B cell (primary cell): ENCODE data around the gene NRXN2. TPM values are rescaled to one million over a fixed set of nuclear protein-coding genes. Genes with fewer than 3 reads are reported as not detected.

ENCODE experiments used
- ATAC-seq: fragments of 200-7000 bp; cut with Tn5 transposase; one replicate; pipeline ENCODE4 v1.10.0; 2021; ENCODE audit warnings: low read depth, mild to moderate bottlenecking, moderate number of reproducible peaks, moderate library complexity
- CTCF ChIA-PET: fragments of 350-600 bp; sonication (Branson Sonifier 250); formaldehyde crosslinking; loops from one replicate; lab custom pipeline; 2021; ENCODE audit warnings: antibody characterized with exemption, inconsistent platforms; lab: Charles Lee
- POLR2A ChIA-PET: fragments of 350-600 bp; sonication (Branson Sonifier 250); formaldehyde crosslinking; loops from one replicate; lab custom pipeline; 2021; ENCODE audit warnings: antibody characterized with exemption; lab: Charles Lee
- DNase-seq: peaks from one replicate; pipeline ENCODE4 v3.0.0; 2013
- H2AFZ ChIP-seq: 2 replicates; pipeline ENCODE4 v1.6.1; 2012; ENCODE audit warnings: mild to moderate bottlenecking, low read depth, low read length; ENCODE audit not compliant: insufficient read depth, poor library complexity, severe bottlenecking
- H3K27ac ChIP-seq, 2 donors: 1 replicate in 1 of 2; 2 replicates in 1 of 2; pipeline ENCODE4 v1.5.1; 2012 to 2013; ENCODE audit warnings: low read length in 2 of 2, mild to moderate bottlenecking in 2 of 2, moderate library complexity in 1 of 2
- H3K27me3 ChIP-seq, 4 experiments: fragments of 200-600 bp in 1 of 4; sonication (generic) in 1 of 4; replicated peaks in 1 of 4; 1 replicate in 2 of 4; 2 replicates in 2 of 4; pipeline versions ENCODE4 v1.6.1 to v1.7.0; 2013 to 2016; ENCODE audit warnings: low read length in 3 of 4, mild to moderate bottlenecking in 2 of 4, mixed read lengths in 1 of 4, moderate library complexity in 1 of 4; ENCODE audit not compliant: insufficient read depth in 4 of 4, control insufficient read depth in 3 of 4; ENCODE audit errors: control extremely low read depth in 1 of 4
- H3K36me3 ChIP-seq, 2 experiments: replicated peaks in 1 of 2; 1 replicate in 1 of 2; 2 replicates in 1 of 2; pipeline versions ENCODE4 v1.6.1 to v1.7.1; 2013; ENCODE audit warnings: low read length in 1 of 2; ENCODE audit not compliant: insufficient read depth in 2 of 2, control insufficient read depth in 1 of 2; ENCODE audit errors: control extremely low read depth in 1 of 2, extremely low read depth in 1 of 2
- H3K4me1 ChIP-seq, 2 donors: fragments of 200-600 bp in 1 of 2; sonication (generic) in 1 of 2; 1 replicate in 1 of 2; 2 replicates in 1 of 2; pipeline versions ENCODE4 v1.5.1 to v1.6.1; 2013 to 2017; ENCODE audit warnings: low read length in 2 of 2; ENCODE audit not compliant: control insufficient read depth in 2 of 2, insufficient read depth in 2 of 2
- H3K4me2 ChIP-seq: replicated peaks from 2 replicates; pipeline ENCODE3; 2012; ENCODE audit warnings: mild to moderate bottlenecking, low read depth, low read length; ENCODE audit not compliant: poor library complexity, severe bottlenecking
- H3K4me3 ChIP-seq, 5 experiments: fragments of 200-600 bp in 1 of 5; sonication (generic) in 1 of 5; 1 replicate in 3 of 5; 2 replicates in 2 of 5; pipeline versions ENCODE4 v1.5.1 to v1.7.0; 2011 to 2016; ENCODE audit warnings: low read length in 4 of 5, mild to moderate bottlenecking in 4 of 5, low read depth in 2 of 5, control low read depth in 1 of 5, moderate library complexity in 1 of 5; ENCODE audit not compliant: insufficient read depth in 1 of 5; ENCODE audit errors: control extremely low read depth in 1 of 5, extremely low read depth in 1 of 5
- H3K79me2 ChIP-seq: fragments of 200-600 bp; sonication (generic); one replicate; pipeline ENCODE4 v1.6.0; 2016; ENCODE audit warnings: low read length; ENCODE audit not compliant: control insufficient read depth, insufficient read depth
- H3K9ac ChIP-seq: fragments of 200-600 bp; sonication (generic); 2 replicates; pipeline ENCODE4 v1.6.1; 2017; ENCODE audit warnings: mild to moderate bottlenecking, low read length, moderate library complexity
- H3K9me3 ChIP-seq, 3 donors: one replicate each; pipeline versions ENCODE4 v1.6.1 to v1.7.1; 2013; ENCODE audit warnings: low read length in 2 of 3; ENCODE audit not compliant: control insufficient read depth in 2 of 3, insufficient read depth in 1 of 3; ENCODE audit errors: control extremely low read depth in 1 of 3
- H4K20me1 ChIP-seq: 2 replicates; pipeline ENCODE4 v1.6.0; 2012; ENCODE audit warnings: mild to moderate bottlenecking, low read length; ENCODE audit not compliant: insufficient read depth, control insufficient read depth, poor library complexity, severe bottlenecking
- H3K27ac Mint-ChIP-seq: one replicate; pipeline ENCODE4 v1.8.0; 2021; ENCODE audit warnings: mixed read lengths
- H3K27me3 Mint-ChIP-seq: one replicate; pipeline ENCODE4 v1.8.0; 2021; ENCODE audit warnings: mixed read lengths
- H3K4me1 Mint-ChIP-seq: one replicate; pipeline ENCODE4 v1.8.0; 2021; ENCODE audit warnings: mixed read lengths
- H3K4me3 Mint-ChIP-seq: one replicate; pipeline ENCODE4 v1.8.0; 2021; ENCODE audit warnings: mixed read lengths
- H3K9me3 Mint-ChIP-seq: one replicate; pipeline ENCODE4 v1.8.0; 2022; ENCODE audit warnings: mixed read lengths; ENCODE audit not compliant: insufficient read depth
- CTCF ChIP-seq: fragments of 200-600 bp; IDR thresholded peaks from one replicate; pipeline ENCODE4 v1.8.0; 2022; ENCODE audit warnings: antibody characterized with exemption, mild to moderate bottlenecking
- EZH2 ChIP-seq: IDR thresholded peaks from 2 replicates; pipeline ENCODE4 v1.6.1; 2012; ENCODE audit warnings: borderline replicate concordance, low read depth, mild to moderate bottlenecking, moderate library complexity, low read length; ENCODE audit not compliant: insufficient read depth, poor library complexity, severe bottlenecking
- WGBS: methylation state at CpG from one replicate; pipeline ENCODE4 v1.1.5; 2013; ENCODE audit warnings: missing lambda C conversion rate; ENCODE audit not compliant: insufficient coverage; 5-methylcytosine and 5-hydroxymethylcytosine counted together
- intact Hi-C: fragments of 100-400 bp; cut with micrococcal nuclease; formaldehyde crosslinking; loops from one replicate; pipeline ENCODE4 v1.10.0; 2022
- polyA plus RNA-seq: library from polyadenylated mRNA; depleted of rRNA; stranded (reverse); fragments of >200 nt; gene quantifications from 2 replicates; pipeline ENCODE4 v1.2.3, GENCODE V29; 2012
- total RNA-seq, 2 donors: library from RNA; stranded (reverse); fragments of 120-200 nt in 1 of 2; gene quantifications; 1 replicate in 1 of 2; 2 replicates in 1 of 2; pipeline versions ENCODE4 v1.2.3 to v1.2.4, GENCODE V29; 2013 to 2022

The NRXN2 gene
- total and polyA plus RNA-seq, 2 donors (not counting 1 experiment from before 2014, with no cell fraction given) = 0.01 to 0.52 TPM

GRCh38 chr11:64766881-64767280 is 43.9 kb upstream of the NRXN2 start:
- Mint-ChIP-seq H3K27ac (peak overlapping the region; percentile 92), H3K9me3 (no peaks in the 10 kb centered on the region), H3K4me3 (no peak overlapping the region), H3K4me1 (peaks cover 91% of the 10 kb centered on the region), H3K27me3 (no peaks in the 10 kb centered on the region)
- ATAC-seq (no peak), DNase-seq (no peak)
- Histone ChIP-seq H3K36me3 (peaks cover 9 to 89% of the 10 kb centered on the region in 2 experiments), H3K27ac (peak overlapping the region; percentile 64 to 75), H4K20me1 (peaks cover 75% of the 10 kb centered on the region), H3K4me3 (no peak overlapping the region), H2AFZ (no peak overlapping the region), H3K4me2 (peak overlapping the region; percentile 54), H3K9ac (no peak overlapping the region), H3K27me3 (no peaks in the 10 kb centered on the region), H3K9me3 (no peaks in the 10 kb centered on the region), H3K4me1 (peaks cover 85 to 99% of the 10 kb centered on the region in 2 donors), H3K79me2 (peaks cover 60% of the 10 kb centered on the region)
- intact Hi-C loops = loop anchor here (1.0 kb wide), 1 partner anchor 24 kb away; no protein-coding TSS in a partner anchor
- WGBS = 97% methylated on average over 6 of the region's 11 CpGs
- CTCF ChIA-PET = interaction anchor here (1.2 to 12.2 kb wide), 6 partner anchors 10 to 60 kb away, joined by 3 to 280 read pairs (median 5); partner anchors contain the start of genes RASGRP2 and SF1
- POLR2A ChIA-PET = interaction anchor here (1.2 to 2.5 kb wide), 3 partner anchors 9 to 22 kb away, joined by 3 to 10 read pairs (median 4); partner anchors contain the start of gene RASGRP2
- no peak for TF ChIP-seq EZH2
- TF ChIP-seq CTCF = no peak
